GM12878 (cell line): Measurements from ENCODE around the gene JUN. TPM values are rescaled to one million over a fixed set of nuclear protein-coding genes. Genes with fewer than 3 reads are reported as not detected.

ENCODE experiments used
- ATAC-seq: fragments of 200-7000 bp; cut with Tn5 transposase; 3 replicates; pipeline ENCODE4 v1.9.1; 2020; ENCODE audit warnings: mild to moderate bottlenecking, moderate library complexity
- BruUV-seq: library from RNA; stranded (reverse); fragments of 400-500 nt; replicated peaks from 2 replicates; lab custom pipeline; 2021; lab: Mats Ljungman, UMichigan
- CTCF ChIA-PET: fragments of 300-600 bp; sonication (Branson Sonifier 250); formaldehyde crosslinking; extraction: SDS; loops from one replicate; lab custom pipeline; 2021; ENCODE audit warnings: inconsistent platforms; lab: Yijun Ruan, JAX
- POLR2A ChIA-PET: fragments of 350-600 bp; formaldehyde crosslinking; extraction: SDS; loops from one replicate; lab custom pipeline; 2021; ENCODE audit warnings: inconsistent platforms; lab: Charles Lee
- RAD21 ChIA-PET: fragments of 300-600 bp; sonication (Branson Sonifier 250); formaldehyde crosslinking; loops from one replicate; lab custom pipeline; 2023; ENCODE audit warnings: antibody characterized with exemption; ENCODE audit not compliant: unreplicated experiment; lab: Charles Lee
- SMC1A ChIA-PET: fragments of 300-600 bp; sonication (Branson Sonifier 250); formaldehyde crosslinking; loops from one replicate; lab custom pipeline; 2023; ENCODE audit not compliant: unreplicated experiment, uncharacterized antibody; lab: Charles Lee
- DNase-seq: peaks from one replicate; pipeline ENCODE4 v3.0.0-alpha.2; 2011; ENCODE audit warnings: low read depth, low spot score
- FAIRE-seq: peaks from 3 replicates; lab custom pipeline; 2011; peaks lifted over from hg19 to GRCh38; lab: Jason Lieb, UNC
- H2AFZ ChIP-seq: 2 replicates; pipeline ENCODE4 v1.6.0; 2011; ENCODE audit warnings: low read depth, low read length, control low read depth; ENCODE audit not compliant: control insufficient read depth
- H3K27ac ChIP-seq: 2 replicates; pipeline ENCODE4 v1.5.1; 2011; ENCODE audit warnings: control low read depth; ENCODE audit not compliant: control insufficient read depth, insufficient read depth
- H3K27me3 ChIP-seq, 2 experiments: replicated peaks in 1 of 2; 2 replicates each; pipeline versions ENCODE4 v1.6.0 to v1.6.1; 2011; ENCODE audit warnings: low read length in 1 of 2; ENCODE audit not compliant: control insufficient read depth in 2 of 2, insufficient read depth in 2 of 2
- H3K36me3 ChIP-seq, 2 experiments: 2 replicates each; pipeline ENCODE4 v1.5.1; 2011; ENCODE audit warnings: low read length in 1 of 2; ENCODE audit not compliant: control insufficient read depth in 2 of 2, insufficient read depth in 2 of 2
- H3K4me1 ChIP-seq: 2 replicates; pipeline ENCODE4 v1.6.1; 2011; ENCODE audit warnings: mild to moderate bottlenecking, low read length, moderate library complexity, mixed read lengths; ENCODE audit not compliant: control insufficient read depth, insufficient read depth
- H3K4me2 ChIP-seq: 2 replicates; pipeline ENCODE4 v1.6.0; 2011; ENCODE audit warnings: control low read depth; ENCODE audit not compliant: control insufficient read depth, insufficient read depth
- H3K4me3 ChIP-seq: fragments of 200-600 bp; sonication (generic); 2 replicates; pipeline ENCODE4 v1.5.1; 2016
- H3K79me2 ChIP-seq: 2 replicates; pipeline ENCODE4 v1.6.0; 2011; ENCODE audit warnings: low read length; ENCODE audit not compliant: control insufficient read depth, insufficient read depth
- H3K9ac ChIP-seq: 2 replicates; pipeline ENCODE4 v1.8.0; 2011; ENCODE audit warnings: low read length, control low read depth, mixed read lengths; ENCODE audit not compliant: control insufficient read depth, insufficient read depth
- H3K9me3 ChIP-seq: replicated peaks from 3 replicates; pipeline ENCODE4 v1.5.1; 2011; ENCODE audit warnings: mild to moderate bottlenecking, low read length; ENCODE audit not compliant: control insufficient read depth, insufficient read depth
- H4K20me1 ChIP-seq: 2 replicates; pipeline ENCODE4 v1.6.0; 2011; ENCODE audit not compliant: control insufficient read depth, insufficient read depth
- BRCA1 ChIP-seq: IDR thresholded peaks from 2 replicates; pipeline ENCODE4 v1.6.1; 2011; ENCODE audit warnings: low read depth, low read length, improper control_type of control experiment
- ETV6 ChIP-seq, 2 experiments: fragments of 450-650 bp in 1 of 2; IDR thresholded peaks in 1 of 2; conservative IDR thresholded peaks in 1 of 2; 2 replicates each; pipeline ENCODE4 v1.6.1; 2014; ENCODE audit warnings: antibody characterized with exemption in 1 of 2, borderline replicate concordance in 1 of 2, low read depth in 1 of 2, mild to moderate bottlenecking in 1 of 2, moderate library complexity in 1 of 2
- PAX8 ChIP-seq: fragments of 450-650 bp; IDR thresholded peaks from 2 replicates; pipeline ENCODE4 v1.6.1; 2017; ENCODE audit warnings: mild to moderate bottlenecking, moderate library complexity
- POU2F2 ChIP-seq: IDR thresholded peaks from 3 replicates; pipeline ENCODE4 v1.6.1; 2011; ENCODE audit warnings: low read depth, mild to moderate bottlenecking, low read length, borderline replicate concordance
- RAD51 ChIP-seq: fragments of 450-650 bp; IDR thresholded peaks from 2 replicates; pipeline ENCODE4 v1.6.1; 2016; ENCODE audit warnings: moderate library complexity, mild to moderate bottlenecking, inconsistent platforms
- TAF1 ChIP-seq: IDR thresholded peaks from 2 replicates; pipeline ENCODE4 v1.6.1; 2011; ENCODE audit warnings: mild to moderate bottlenecking, low read depth, low read length, borderline replicate concordance
- TARDBP ChIP-seq: IDR thresholded peaks from 2 replicates; pipeline ENCODE4 v1.6.1; 2016; ENCODE audit warnings: borderline replicate concordance
- WRNIP1 ChIP-seq: IDR thresholded peaks from 2 replicates; pipeline ENCODE4 v1.6.1; 2011; ENCODE audit warnings: low read depth, low read length, improper control_type of control experiment, borderline replicate concordance
- ZBED1 ChIP-seq: IDR thresholded peaks from 2 replicates; pipeline ENCODE4 v1.6.1; 2016; ENCODE audit warnings: borderline replicate concordance
- ZNF274 ChIP-seq: IDR thresholded peaks from one replicate; pipeline ENCODE4 v1.8.0; 2011; ENCODE audit not compliant: insufficient read length, insufficient read depth
- WGBS: methylation state at CpG from one replicate; pipeline ENCODE4 v1.1.6; 2016; ENCODE audit warnings: low lambda C conversion rate; ENCODE audit not compliant: insufficient replicate concordance, insufficient coverage; ENCODE audit errors: missing lambda C conversion rate; 5-methylcytosine and 5-hydroxymethylcytosine counted together
- in situ Hi-C: fragments of 300-500 bp; cut with MboI; formaldehyde crosslinking; loops from 9 replicates; pipeline ENCODE4 v1.14.3; 2018; ENCODE audit warnings: mixed read lengths
- intact Hi-C: fragments of 100-400 bp; cut with micrococcal nuclease; formaldehyde crosslinking; loops from one replicate; pipeline ENCODE4 v1.14.2; 2022; ENCODE audit not compliant: unreplicated experiment
- polyA plus RNA-seq, 11 experiments: library from polyadenylated mRNA; depleted of rRNA in 4 of 11; unstranded in 6 of 11; stranded (reverse) in 5 of 11; fragments of >200 nt; fragmentation: Nextera tagmentation in 4 of 11; fragmentation: Illumina TruSeq in 1 of 11; extraction: Ambion mirVana in 4 of 11; extraction: Trizol in 1 of 11; gene quantifications; 1 replicate in 1 of 11; 2 replicates in 10 of 11; pipeline versions ENCODE4 v1.2.1 to v1.2.3, GENCODE V29; 2011 to 2016; ENCODE audit warnings: inconsistent platforms in 2 of 11, missing spikeins in 2 of 11, low read depth in 1 of 11
- total RNA-seq, 4 experiments: library from RNA; depleted of rRNA in 3 of 4; stranded (reverse); fragments of >200 nt in 3 of 4; fragmentation: Illumina TruSeq in 1 of 4; extraction: Trizol in 1 of 4; gene quantifications; 2 replicates each; pipeline versions ENCODE4 v1.2.1 to v1.2.3, GENCODE V29; 2013 to 2021
- TF ChIP-seq, protein P1 (sequence below): fragments of 450-650 bp; IDR thresholded peaks from 2 replicates; pipeline ENCODE4 v1.6.1; 2016; ENCODE audit warnings: mild to moderate bottlenecking, moderate library complexity, borderline replicate concordance
- TF ChIP-seq, protein P2 (sequence below): fragments of 450-650 bp; IDR thresholded peaks from 2 replicates; pipeline ENCODE4 v1.6.1; 2014; ENCODE audit warnings: mild to moderate bottlenecking

Gene JUN
- total and polyA plus RNA-seq, 10 of the 15 experiments (the other 5 are each of a cell fraction or from before 2014, with no cell fraction given): 0.18 to 8.4 (median 2.8) TPM

DNA sequence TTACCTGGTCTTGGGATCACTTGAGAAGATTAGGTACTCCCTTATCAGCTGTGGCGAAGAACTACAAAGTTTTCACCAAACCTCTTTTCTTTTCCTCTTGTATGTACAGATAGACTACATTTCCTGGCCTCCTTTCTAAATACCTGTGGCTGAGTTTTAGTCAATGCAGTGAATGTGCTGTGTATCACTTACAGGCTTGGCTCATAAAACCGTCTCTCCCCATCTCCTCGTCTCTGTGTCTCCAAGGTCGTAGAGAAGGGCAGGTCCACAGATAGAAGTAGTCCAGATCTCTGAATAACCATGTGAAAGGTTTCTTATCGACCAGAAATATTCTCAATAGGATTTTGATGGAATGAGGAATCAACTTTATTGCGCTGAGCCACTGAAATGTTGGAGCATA is 9.0 kb upstream of the JUN start:
- no peak overlapping the region for H3K4me2 ChIP-seq
- no peaks in the 10 kb centered on the region for H3K36me3 ChIP-seq
- BruUV-seq: no TSS peak
- ChIA-PET CTCF (no interaction called here), POLR2A (no interaction called here), RAD21 (interaction anchor here (1.0 kb wide), 1 partner anchor 906 kb away, joined by 3 read pairs; no protein-coding TSS in a partner anchor), SMC1A (interaction anchor here (1.5 kb wide), 1 partner anchor 255 kb away, joined by 3 read pairs; no protein-coding TSS in a partner anchor)
- H4K20me1 ChIP-seq: no peaks in the 10 kb centered on the region
- intact Hi-C loops (no loop called here), in situ Hi-C loops (no loop called here)
- no peak for TF ChIP-seq ZNF274
- TF ChIP-seq BRCA1: no peak
- TF ChIP-seq, protein P1, sequence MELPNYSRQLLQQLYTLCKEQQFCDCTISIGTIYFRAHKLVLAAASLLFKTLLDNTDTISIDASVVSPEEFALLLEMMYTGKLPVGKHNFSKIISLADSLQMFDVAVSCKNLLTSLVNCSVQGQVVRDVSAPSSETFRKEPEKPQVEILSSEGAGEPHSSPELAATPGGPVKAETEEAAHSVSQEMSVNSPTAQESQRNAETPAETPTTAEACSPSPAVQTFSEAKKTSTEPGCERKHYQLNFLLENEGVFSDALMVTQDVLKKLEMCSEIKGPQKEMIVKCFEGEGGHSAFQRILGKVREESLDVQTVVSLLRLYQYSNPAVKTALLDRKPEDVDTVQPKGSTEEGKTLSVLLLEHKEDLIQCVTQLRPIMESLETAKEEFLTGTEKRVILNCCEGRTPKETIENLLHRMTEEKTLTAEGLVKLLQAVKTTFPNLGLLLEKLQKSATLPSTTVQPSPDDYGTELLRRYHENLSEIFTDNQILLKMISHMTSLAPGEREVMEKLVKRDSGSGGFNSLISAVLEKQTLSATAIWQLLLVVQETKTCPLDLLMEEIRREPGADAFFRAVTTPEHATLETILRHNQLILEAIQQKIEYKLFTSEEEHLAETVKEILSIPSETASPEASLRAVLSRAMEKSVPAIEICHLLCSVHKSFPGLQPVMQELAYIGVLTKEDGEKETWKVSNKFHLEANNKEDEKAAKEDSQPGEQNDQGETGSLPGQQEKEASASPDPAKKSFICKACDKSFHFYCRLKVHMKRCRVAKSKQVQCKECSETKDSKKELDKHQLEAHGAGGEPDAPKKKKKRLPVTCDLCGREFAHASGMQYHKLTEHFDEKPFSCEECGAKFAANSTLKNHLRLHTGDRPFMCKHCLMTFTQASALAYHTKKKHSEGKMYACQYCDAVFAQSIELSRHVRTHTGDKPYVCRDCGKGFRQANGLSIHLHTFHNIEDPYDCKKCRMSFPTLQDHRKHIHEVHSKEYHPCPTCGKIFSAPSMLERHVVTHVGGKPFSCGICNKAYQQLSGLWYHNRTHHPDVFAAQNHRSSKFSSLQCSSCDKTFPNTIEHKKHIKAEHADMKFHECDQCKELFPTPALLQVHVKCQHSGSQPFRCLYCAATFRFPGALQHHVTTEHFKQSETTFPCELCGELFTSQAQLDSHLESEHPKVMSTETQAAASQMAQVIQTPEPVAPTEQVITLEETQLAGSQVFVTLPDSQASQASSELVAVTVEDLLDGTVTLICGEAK: no peak
- TF ChIP-seq, protein P2, sequence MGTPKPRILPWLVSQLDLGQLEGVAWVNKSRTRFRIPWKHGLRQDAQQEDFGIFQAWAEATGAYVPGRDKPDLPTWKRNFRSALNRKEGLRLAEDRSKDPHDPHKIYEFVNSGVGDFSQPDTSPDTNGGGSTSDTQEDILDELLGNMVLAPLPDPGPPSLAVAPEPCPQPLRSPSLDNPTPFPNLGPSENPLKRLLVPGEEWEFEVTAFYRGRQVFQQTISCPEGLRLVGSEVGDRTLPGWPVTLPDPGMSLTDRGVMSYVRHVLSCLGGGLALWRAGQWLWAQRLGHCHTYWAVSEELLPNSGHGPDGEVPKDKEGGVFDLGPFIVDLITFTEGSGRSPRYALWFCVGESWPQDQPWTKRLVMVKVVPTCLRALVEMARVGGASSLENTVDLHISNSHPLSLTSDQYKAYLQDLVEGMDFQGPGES: no peak
- no peak for TF ChIP-seq PAX8
- no peak for TF ChIP-seq WRNIP1
- no peak for TF ChIP-seq RAD51
- no peak for TF ChIP-seq ZBED1
- TF ChIP-seq POU2F2: no peak
- no peak for TF ChIP-seq ETV6 (conservative IDR thresholded peaks at IDR 0.05 in 1 of 2, IDR thresholded peaks at IDR 0.05 in 1 of 2; ENCODE audit: borderline replicate concordance in 1 of 2, low read depth in 1 of 2)
- TF ChIP-seq TAF1: no peak
- TF ChIP-seq TARDBP: no peak
- FAIRE-seq (no peak), DNase-seq (no peak), ATAC-seq (no peak)
- H3K27ac ChIP-seq: no peak overlapping the region
- H3K4me3 ChIP-seq: no peak overlapping the region
- H3K79me2 ChIP-seq: no peaks in the 10 kb centered on the region
- H3K27me3 ChIP-seq: no peaks in the 10 kb centered on the region
- H3K4me1 ChIP-seq: no peaks in the 10 kb centered on the region
- H2AFZ ChIP-seq: no peak overlapping the region
- peaks cover 1% of the 10 kb centered on the region; the same call in 1 of the 3 replicates for H3K9me3 ChIP-seq
- WGBS: 81% methylated on average over 6 of the region's 6 CpGs
- no peak overlapping the region for H3K9ac ChIP-seq
